ENCODE measurements around the gene TOE1.

TOE1 gene

GRCh38 chr1:45304311-45305081 is 35.5 kb upstream of the TOE1 start:
- Histone ChIP-seq H3K9me3 (ENCODE audit: control insufficient read depth in 5 of 5, low read length in 5 of 5) (no peaks in the 10 kb centered on the region), H3K27ac (ENCODE audit: low read depth, low read length) (peak overlapping the region; percentile 69), H3K9ac (ENCODE audit: low read length in 5 of 5) (peak overlapping the region in 4 of 5 donors; percentile 68 to 87 (median 80)), H3K27me3 (ENCODE audit: control insufficient read depth in 5 of 5, insufficient read depth in 4 of 5, low read length in 5 of 5) (no peaks in the 10 kb centered on the region), H3K36me3 (ENCODE audit: control insufficient read depth in 5 of 5, insufficient read depth in 5 of 5, low read length in 5 of 5) (no peaks in the 10 kb centered on the region), H3K4me1 (ENCODE audit: control insufficient read depth in 5 of 5, insufficient read depth in 5 of 5, low read length in 5 of 5) (peaks cover 0 to 18% (median 12%) of the 10 kb centered on the region in 5 donors), H3K4me3 (ENCODE audit: low read depth in 1 of 5, low read length in 5 of 5) (peak overlapping the region; percentile 82 to 91 (median 85))

GRCh38 chr1:45305231-45305630 is 34.7 kb upstream of the TOE1 start:
- no peaks in the 10 kb centered on the region for H3K9me3 ChIP-seq (ENCODE audit: control insufficient read depth in 5 of 5, low read length in 5 of 5)
- H3K4me1 ChIP-seq (ENCODE audit: control insufficient read depth in 5 of 5, insufficient read depth in 5 of 5, low read length in 5 of 5), result peaks cover 0 to 18% (median 12%) of the 10 kb centered on the region in 5 donors
- no peak overlapping the region for H3K9ac ChIP-seq (ENCODE audit: low read length in 5 of 5)
- no peaks in the 10 kb centered on the region for H3K27me3 ChIP-seq (ENCODE audit: control insufficient read depth in 5 of 5, insufficient read depth in 4 of 5, low read length in 5 of 5)
- no peaks in the 10 kb centered on the region for H3K36me3 ChIP-seq (ENCODE audit: control insufficient read depth in 5 of 5, insufficient read depth in 5 of 5, low read length in 5 of 5)
- no peak overlapping the region for H3K27ac ChIP-seq (ENCODE audit: low read depth, low read length)
- H3K4me3 ChIP-seq (ENCODE audit: low read depth in 1 of 5, low read length in 5 of 5), result no peak overlapping the region

GRCh38 chr1:45306319-45306718 is 33.7 kb upstream of the TOE1 start:
- H3K27ac ChIP-seq (ENCODE audit: low read depth, low read length), result no peak overlapping the region
- H3K36me3 ChIP-seq (ENCODE audit: control insufficient read depth in 5 of 5, insufficient read depth in 5 of 5, low read length in 5 of 5), result no peaks in the 10 kb centered on the region
- no peak overlapping the region for H3K9ac ChIP-seq (ENCODE audit: low read length in 5 of 5)
- no peaks in the 10 kb centered on the region for H3K9me3 ChIP-seq (ENCODE audit: control insufficient read depth in 5 of 5, low read length in 5 of 5)
- peaks cover 0 to 18% (median 12%) of the 10 kb centered on the region in 5 donors for H3K4me1 ChIP-seq (ENCODE audit: control insufficient read depth in 5 of 5, insufficient read depth in 5 of 5, low read length in 5 of 5)
- no peak overlapping the region for H3K4me3 ChIP-seq (ENCODE audit: low read depth in 1 of 5, low read length in 5 of 5)
- no peaks in the 10 kb centered on the region for H3K27me3 ChIP-seq (ENCODE audit: control insufficient read depth in 5 of 5, insufficient read depth in 4 of 5, low read length in 5 of 5)

GRCh38 chr1:45306905-45307304 is 33.1 kb upstream of the TOE1 start:
- Histone ChIP-seq H3K36me3 (ENCODE audit: control insufficient read depth in 5 of 5, insufficient read depth in 5 of 5, low read length in 5 of 5) (no peaks in the 10 kb centered on the region), H3K9ac (ENCODE audit: low read length in 5 of 5) (no peak overlapping the region), H3K4me3 (ENCODE audit: low read depth in 1 of 5, low read length in 5 of 5) (no peak overlapping the region), H3K27me3 (ENCODE audit: control insufficient read depth in 5 of 5, insufficient read depth in 4 of 5, low read length in 5 of 5) (no peaks in the 10 kb centered on the region), H3K4me1 (ENCODE audit: control insufficient read depth in 5 of 5, insufficient read depth in 5 of 5, low read length in 5 of 5) (peaks cover 0 to 18% (median 12%) of the 10 kb centered on the region in 5 donors), H3K27ac (ENCODE audit: low read depth, low read length) (no peak overlapping the region), H3K9me3 (ENCODE audit: control insufficient read depth in 5 of 5, low read length in 5 of 5) (no peaks in the 10 kb centered on the region)

GRCh38 chr1:45314266-45314665 is 25.7 kb upstream of the TOE1 start:
- no peak overlapping the region for H3K27ac ChIP-seq (ENCODE audit: low read depth, low read length)
- no peaks in the 10 kb centered on the region for H3K36me3 ChIP-seq (ENCODE audit: control insufficient read depth in 5 of 5, insufficient read depth in 5 of 5, low read length in 5 of 5)
- no peaks in the 10 kb centered on the region for H3K4me1 ChIP-seq (ENCODE audit: control insufficient read depth in 5 of 5, insufficient read depth in 5 of 5, low read length in 5 of 5)
- peaks cover 0 to 3% (median 0%) of the 10 kb centered on the region in 5 donors for H3K27me3 ChIP-seq (ENCODE audit: control insufficient read depth in 5 of 5, insufficient read depth in 4 of 5, low read length in 5 of 5)
- no peak overlapping the region for H3K9ac ChIP-seq (ENCODE audit: low read length in 5 of 5)
- no peak overlapping the region for H3K4me3 ChIP-seq (ENCODE audit: low read depth in 1 of 5, low read length in 5 of 5)
- no peaks in the 10 kb centered on the region for H3K9me3 ChIP-seq (ENCODE audit: control insufficient read depth in 5 of 5, low read length in 5 of 5)

- Histone ChIP-seq H3K9me3 (ENCODE audit: control insufficient read depth in 5 of 5, low read length in 5 of 5) (no peaks in the 10 kb centered on the region), H3K36me3 (ENCODE audit: control insufficient read depth in 5 of 5, insufficient read depth in 5 of 5, low read length in 5 of 5) (no peaks in the 10 kb centered on the region)
Observed at GRCh38 chr1:45317166-45317565, 22.8 kb upstream of the TOE1 start.

GRCh38 chr1:45319761-45320160 is 20.2 kb upstream of the TOE1 start:
- Histone ChIP-seq H3K4me3 (ENCODE audit: low read depth in 1 of 5, low read length in 5 of 5) (no peak overlapping the region), H3K27ac (ENCODE audit: low read depth, low read length) (no peak overlapping the region)

More at GRCh38 chr1:45317166-45317565, 22.8 kb upstream of the TOE1 start:
- Histone ChIP-seq H3K4me3 (ENCODE audit: low read depth in 1 of 5, low read length in 5 of 5) (no peak overlapping the region), H3K4me1 (ENCODE audit: control insufficient read depth in 5 of 5, insufficient read depth in 5 of 5, low read length in 5 of 5) (no peaks in the 10 kb centered on the region), H3K27ac (ENCODE audit: low read depth, low read length) (no peak overlapping the region), H3K27me3 (ENCODE audit: control insufficient read depth in 5 of 5, insufficient read depth in 4 of 5, low read length in 5 of 5) (peaks cover 0 to 3% (median 0%) of the 10 kb centered on the region in 5 donors), H3K9ac (ENCODE audit: low read length in 5 of 5) (no peak overlapping the region)

GRCh38 chr1:45321444-45321843 is 18.5 kb upstream of the TOE1 start:
- Histone ChIP-seq H3K4me3 (ENCODE audit: low read depth in 1 of 5, low read length in 5 of 5) (no peak overlapping the region), H3K4me1 (ENCODE audit: control insufficient read depth in 5 of 5, insufficient read depth in 5 of 5, low read length in 5 of 5) (peaks cover 0 to 11% (median 9%) of the 10 kb centered on the region in 5 donors), H3K9me3 (ENCODE audit: control insufficient read depth in 5 of 5, low read length in 5 of 5) (no peaks in the 10 kb centered on the region), H3K27ac (ENCODE audit: low read depth, low read length) (no peak overlapping the region), H3K36me3 (ENCODE audit: control insufficient read depth in 5 of 5, insufficient read depth in 5 of 5, low read length in 5 of 5) (no peaks in the 10 kb centered on the region), H3K27me3 (ENCODE audit: control insufficient read depth in 5 of 5, insufficient read depth in 4 of 5, low read length in 5 of 5) (peaks cover 0 to 3% (median 0%) of the 10 kb centered on the region in 5 donors), H3K9ac (ENCODE audit: low read length in 5 of 5) (no peak overlapping the region)

More at GRCh38 chr1:45319761-45320160, 20.2 kb upstream of the TOE1 start:
- H3K4me1 ChIP-seq (ENCODE audit: control insufficient read depth in 5 of 5, insufficient read depth in 5 of 5, low read length in 5 of 5), result no peaks in the 10 kb centered on the region
- no peaks in the 10 kb centered on the region for H3K9me3 ChIP-seq (ENCODE audit: control insufficient read depth in 5 of 5, low read length in 5 of 5)
- H3K36me3 ChIP-seq (ENCODE audit: control insufficient read depth in 5 of 5, insufficient read depth in 5 of 5, low read length in 5 of 5), result no peaks in the 10 kb centered on the region
- H3K9ac ChIP-seq (ENCODE audit: low read length in 5 of 5), result no peak overlapping the region
- peaks cover 0 to 3% (median 0%) of the 10 kb centered on the region in 5 donors for H3K27me3 ChIP-seq (ENCODE audit: control insufficient read depth in 5 of 5, insufficient read depth in 4 of 5, low read length in 5 of 5)

GRCh38 chr1:45322486-45323040 is 17.4 kb upstream of the TOE1 start:
- Histone ChIP-seq H3K36me3 (ENCODE audit: control insufficient read depth in 5 of 5, insufficient read depth in 5 of 5, low read length in 5 of 5) (no peaks in the 10 kb centered on the region), H3K4me1 (ENCODE audit: control insufficient read depth in 5 of 5, insufficient read depth in 5 of 5, low read length in 5 of 5) (peaks cover 0 to 22% (median 20%) of the 10 kb centered on the region in 5 donors), H3K9ac (ENCODE audit: low read length in 5 of 5) (no peak overlapping the region), H3K27me3 (ENCODE audit: control insufficient read depth in 5 of 5, insufficient read depth in 4 of 5, low read length in 5 of 5) (peaks cover 0 to 4% (median 0%) of the 10 kb centered on the region in 5 donors), H3K4me3 (ENCODE audit: low read depth in 1 of 5, low read length in 5 of 5) (no peak overlapping the region), H3K27ac (ENCODE audit: low read depth, low read length) (no peak overlapping the region), H3K9me3 (ENCODE audit: control insufficient read depth in 5 of 5, low read length in 5 of 5) (no peaks in the 10 kb centered on the region)

- Histone ChIP-seq H3K4me3 (ENCODE audit: low read depth in 1 of 5, low read length in 5 of 5) (peak overlapping the region; percentile 67 to 72 (median 69)), H3K9me3 (ENCODE audit: control insufficient read depth in 5 of 5, low read length in 5 of 5) (no peaks in the 10 kb centered on the region), H3K36me3 (ENCODE audit: control insufficient read depth in 5 of 5, insufficient read depth in 5 of 5, low read length in 5 of 5) (peaks cover 0 to 17% (median 12%) of the 10 kb centered on the region in 5 donors), H3K27me3 (ENCODE audit: control insufficient read depth in 5 of 5, insufficient read depth in 4 of 5, low read length in 5 of 5) (peaks cover 0 to 4% (median 0%) of the 10 kb centered on the region in 5 donors), H3K9ac (ENCODE audit: low read length in 5 of 5) (peak overlapping the region in 2 of 5 donors; percentile 62 to 76), H3K27ac (ENCODE audit: low read depth, low read length) (no peak overlapping the region), H3K4me1 (ENCODE audit: control insufficient read depth in 5 of 5, insufficient read depth in 5 of 5, low read length in 5 of 5) (peaks cover 0 to 23% (median 21%) of the 10 kb centered on the region in 5 donors)
Observed at GRCh38 chr1:45325851-45326506, 14.0 kb upstream of the TOE1 start.

All from subcutaneous abdominal adipose tissue (tissue), 5 donors.